Endothelial cell (in vitro differentiated cells): ENCODE results near the gene ULBP3. TPM values are rescaled to one million over a fixed set of nuclear protein-coding genes. Genes with fewer than 3 reads are reported as not detected.
"Not testable (repeated sequence)": the region's sequence is repeated elsewhere in the genome, so short reads cannot be mapped to it uniquely, and the experiment has no call there.

Source experiments
- DNase-seq: peaks from one replicate; pipeline ENCODE4 v3.0.0; 2021; ENCODE audit warnings: low spot score
- H3K27ac Mint-ChIP-seq: one replicate; pipeline ENCODE4 v1.8.0; 2021; ENCODE audit warnings: mixed read lengths, inconsistent platforms; ENCODE audit not compliant: unreplicated experiment
- H3K27me3 Mint-ChIP-seq: one replicate; pipeline ENCODE4 v1.8.0; 2021; ENCODE audit warnings: mild to moderate bottlenecking, moderate library complexity, mixed read lengths, inconsistent platforms; ENCODE audit not compliant: unreplicated experiment
- H3K36me3 Mint-ChIP-seq: one replicate; pipeline ENCODE4 v1.8.0; 2021; ENCODE audit warnings: mild to moderate bottlenecking, low read depth, mixed read lengths, inconsistent platforms; ENCODE audit not compliant: unreplicated experiment
- H3K4me1 Mint-ChIP-seq: one replicate; pipeline ENCODE4 v1.8.0; 2021; ENCODE audit warnings: mild to moderate bottlenecking, mixed read lengths, inconsistent platforms; ENCODE audit not compliant: unreplicated experiment
- H3K4me3 Mint-ChIP-seq: one replicate; pipeline ENCODE4 v1.8.0; 2021; ENCODE audit warnings: mild to moderate bottlenecking, mixed read lengths, inconsistent platforms; ENCODE audit not compliant: unreplicated experiment
- H3K9me3 Mint-ChIP-seq: one replicate; pipeline ENCODE4 v1.8.0; 2021; ENCODE audit warnings: mixed read lengths, inconsistent platforms; ENCODE audit not compliant: unreplicated experiment
- CTCF ChIP-seq: fragments of 200-600 bp; sonication (generic); IDR thresholded peaks from one replicate; pipeline ENCODE4 v1.5.0; 2021; ENCODE audit warnings: antibody characterized with exemption; ENCODE audit not compliant: unreplicated experiment
- total RNA-seq: library from RNA; stranded (reverse); fragmentation: NEBNext Ultra II Directional; extraction: Animal tissue kit (Norgen Biotek cat#: 25700); gene quantifications from one replicate; pipeline ENCODE4 v1.2.1, GENCODE V29; 2021; ENCODE audit not compliant: unreplicated experiment

ULBP3 gene
- total RNA-seq, 1 donor from 2014 or later = 16.0 TPM

DNA sequence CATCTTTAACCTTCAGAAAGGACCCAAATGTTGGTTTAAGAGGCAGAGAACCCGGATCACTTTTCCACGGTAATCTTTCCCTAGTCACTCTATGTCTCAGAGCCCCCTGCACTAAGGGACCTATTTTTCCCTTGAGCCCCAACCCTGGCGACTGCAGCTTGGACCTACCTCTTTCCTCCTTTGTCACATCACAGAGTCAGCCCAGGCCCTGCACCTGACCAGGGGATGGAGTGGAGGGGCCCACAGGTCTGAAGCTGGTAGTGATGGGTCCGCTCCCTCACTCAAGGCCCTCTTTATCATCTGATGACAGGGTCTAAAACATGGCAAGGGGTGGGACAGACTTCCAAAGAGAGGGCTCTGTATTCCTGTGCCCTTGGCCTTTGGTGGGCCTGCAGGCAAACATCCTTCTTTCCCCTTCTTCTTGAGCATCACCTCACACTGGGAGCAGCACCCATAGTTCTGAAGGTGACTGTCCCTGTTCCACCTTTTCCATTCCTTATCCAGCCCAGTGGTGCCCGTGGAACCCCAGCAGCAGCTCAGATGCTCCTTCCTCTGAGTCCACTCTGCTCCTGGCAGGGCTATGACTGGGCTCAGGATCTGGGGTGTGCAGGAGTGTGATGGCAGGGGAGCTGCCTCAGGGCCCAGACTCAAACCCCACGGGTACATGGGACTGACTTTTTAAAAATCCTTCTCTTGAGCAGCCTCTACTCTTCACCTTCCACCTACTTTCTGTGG is 49.9 kb downstream of the ULBP3 start:
- Mint-ChIP-seq H3K27me3 (peaks cover 9% of the 10 kb centered on the region), H3K4me3 (no peak overlapping the region), H3K36me3 (no peaks in the 10 kb centered on the region), H3K27ac (no peak overlapping the region), H3K9me3 (no peaks in the 10 kb centered on the region), H3K4me1 (peaks cover 11% of the 10 kb centered on the region)
- no peak for DNase-seq
- no peak for TF ChIP-seq CTCF

DNA sequence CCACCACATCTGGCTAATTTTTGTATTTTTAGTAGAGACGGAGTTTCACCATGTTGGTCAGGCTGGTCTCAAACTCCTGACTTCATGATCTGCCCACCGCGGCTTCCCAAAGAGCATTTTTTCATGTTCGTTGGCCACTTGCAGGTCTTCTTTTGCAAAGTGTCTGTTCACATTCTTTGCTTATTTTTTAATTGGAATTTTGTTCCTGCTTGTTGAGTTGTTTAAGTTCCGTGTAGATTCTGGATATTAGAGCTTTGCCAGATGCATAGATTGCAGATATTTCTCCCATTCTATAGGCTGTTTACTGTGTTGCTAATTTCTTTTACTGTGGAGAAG is 51.8 kb downstream of the ULBP3 start:
- H3K4me1 Mint-ChIP-seq = peaks cover 22% of the 10 kb centered on the region
- H3K27me3 Mint-ChIP-seq = peaks cover 12% of the 10 kb centered on the region
- DNase-seq, H3K36me3 Mint-ChIP-seq, H3K4me3 Mint-ChIP-seq, H3K27ac Mint-ChIP-seq, H3K9me3 Mint-ChIP-seq: not testable (repeated sequence)
- peak; percentile 30 for TF ChIP-seq CTCF

- H3K4me3 Mint-ChIP-seq = no peak overlapping the region
- peak; percentile 51 for DNase-seq
- H3K27ac Mint-ChIP-seq = no peak overlapping the region
- TF ChIP-seq CTCF = peak; percentile 75
- peaks cover 22% of the 10 kb centered on the region for H3K4me1 Mint-ChIP-seq
- peaks cover 12% of the 10 kb centered on the region for H3K27me3 Mint-ChIP-seq
- no peaks in the 10 kb centered on the region for H3K36me3 Mint-ChIP-seq
- H3K9me3 Mint-ChIP-seq = no peaks in the 10 kb centered on the region
These were observed 52.4 kb downstream of the ULBP3 start for GRCh38 chr6:150016324-150017185.

DNA sequence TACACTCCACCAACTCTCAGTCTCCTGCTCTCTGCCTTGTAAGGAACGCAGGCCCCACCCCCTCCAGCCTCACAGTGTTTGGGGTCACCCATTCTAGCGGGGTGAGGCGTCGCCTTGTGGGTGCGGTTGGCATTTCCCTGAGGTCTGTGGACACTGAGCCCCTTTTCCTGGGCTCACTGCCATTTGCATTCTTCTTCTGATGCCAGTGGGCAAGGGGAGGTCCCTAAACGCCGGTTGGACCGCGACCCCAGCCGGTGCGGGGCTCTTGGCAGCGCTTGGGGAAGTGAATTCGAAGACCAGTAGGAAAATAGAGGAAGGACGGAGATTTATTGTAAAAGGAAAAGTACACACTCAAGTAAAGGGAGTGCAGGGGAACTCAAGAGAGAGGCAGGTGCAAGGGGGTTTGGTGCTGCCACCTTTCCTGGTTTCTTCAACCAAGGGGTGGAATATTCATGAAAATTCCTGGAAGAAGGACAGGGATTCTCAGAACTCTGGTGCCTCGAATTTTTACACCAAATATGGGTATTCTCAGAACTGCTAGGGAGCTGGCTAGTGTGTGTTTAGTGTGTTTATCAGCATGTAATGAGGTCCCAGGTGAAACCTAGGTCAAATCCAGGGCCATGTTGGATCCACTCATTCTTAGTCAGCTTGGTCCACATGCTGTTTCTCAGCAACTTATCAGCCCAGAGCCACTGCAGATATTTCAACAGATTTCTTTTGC is 53.5 kb downstream of the ULBP3 start:
- H3K27ac Mint-ChIP-seq, DNase-seq, H3K4me3 Mint-ChIP-seq, H3K9me3 Mint-ChIP-seq, H3K36me3 Mint-ChIP-seq: not testable (repeated sequence)
- peaks cover 12% of the 10 kb centered on the region for H3K27me3 Mint-ChIP-seq
- H3K4me1 Mint-ChIP-seq = peaks cover 29% of the 10 kb centered on the region

DNA sequence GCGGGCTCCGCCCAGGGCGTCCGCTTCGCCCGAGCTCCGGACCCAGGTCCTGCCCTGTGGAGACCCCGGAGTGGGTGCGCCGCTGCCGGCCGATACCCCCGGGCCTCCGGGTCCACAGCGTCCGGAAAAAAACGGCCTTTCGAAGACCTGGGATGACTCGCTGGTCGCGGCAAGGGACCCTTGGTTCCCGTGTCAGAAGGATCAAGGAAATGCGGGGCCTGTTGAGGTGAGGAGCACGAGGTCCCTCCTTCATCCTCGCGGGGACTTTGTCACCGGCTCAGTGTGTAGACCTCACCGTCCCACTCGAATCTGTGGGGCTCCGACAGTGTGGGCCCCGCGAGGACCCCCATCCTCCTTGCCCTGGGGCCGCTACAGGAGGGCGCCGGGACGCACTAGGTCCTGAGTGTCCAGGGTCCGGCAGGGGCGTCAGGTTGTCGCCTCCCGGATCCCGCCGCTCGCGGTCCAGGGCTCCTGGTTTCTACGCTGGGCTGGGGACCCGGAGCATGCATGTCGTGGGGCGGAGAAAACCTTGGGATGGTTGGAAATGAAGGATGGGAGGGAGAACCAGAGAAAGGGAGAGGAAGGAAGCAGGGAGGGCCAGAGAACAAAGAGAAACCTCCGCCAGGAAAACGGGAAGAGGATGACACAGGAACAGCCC is 54.2 kb downstream of the ULBP3 start:
- not testable (repeated sequence) for H3K4me3 Mint-ChIP-seq, H3K9me3 Mint-ChIP-seq, DNase-seq

GRCh38 chr6:150013785-150014622 is 54.9 kb downstream of the ULBP3 start:
- Mint-ChIP-seq H3K4me3 (peak overlapping the region; percentile 82), H3K4me1 (peaks cover 42% of the 10 kb centered on the region), H3K27me3 (peaks cover 16% of the 10 kb centered on the region)
- DNase-seq, H3K9me3 Mint-ChIP-seq, H3K36me3 Mint-ChIP-seq, H3K27ac Mint-ChIP-seq: not testable (repeated sequence)

More for the DNA sequence above, 54.2 kb downstream of the ULBP3 start:
- H3K36me3 Mint-ChIP-seq, H3K27ac Mint-ChIP-seq: not testable (repeated sequence)
- Mint-ChIP-seq H3K27me3 (peaks cover 16% of the 10 kb centered on the region), H3K4me1 (peaks cover 36% of the 10 kb centered on the region)

DNA sequence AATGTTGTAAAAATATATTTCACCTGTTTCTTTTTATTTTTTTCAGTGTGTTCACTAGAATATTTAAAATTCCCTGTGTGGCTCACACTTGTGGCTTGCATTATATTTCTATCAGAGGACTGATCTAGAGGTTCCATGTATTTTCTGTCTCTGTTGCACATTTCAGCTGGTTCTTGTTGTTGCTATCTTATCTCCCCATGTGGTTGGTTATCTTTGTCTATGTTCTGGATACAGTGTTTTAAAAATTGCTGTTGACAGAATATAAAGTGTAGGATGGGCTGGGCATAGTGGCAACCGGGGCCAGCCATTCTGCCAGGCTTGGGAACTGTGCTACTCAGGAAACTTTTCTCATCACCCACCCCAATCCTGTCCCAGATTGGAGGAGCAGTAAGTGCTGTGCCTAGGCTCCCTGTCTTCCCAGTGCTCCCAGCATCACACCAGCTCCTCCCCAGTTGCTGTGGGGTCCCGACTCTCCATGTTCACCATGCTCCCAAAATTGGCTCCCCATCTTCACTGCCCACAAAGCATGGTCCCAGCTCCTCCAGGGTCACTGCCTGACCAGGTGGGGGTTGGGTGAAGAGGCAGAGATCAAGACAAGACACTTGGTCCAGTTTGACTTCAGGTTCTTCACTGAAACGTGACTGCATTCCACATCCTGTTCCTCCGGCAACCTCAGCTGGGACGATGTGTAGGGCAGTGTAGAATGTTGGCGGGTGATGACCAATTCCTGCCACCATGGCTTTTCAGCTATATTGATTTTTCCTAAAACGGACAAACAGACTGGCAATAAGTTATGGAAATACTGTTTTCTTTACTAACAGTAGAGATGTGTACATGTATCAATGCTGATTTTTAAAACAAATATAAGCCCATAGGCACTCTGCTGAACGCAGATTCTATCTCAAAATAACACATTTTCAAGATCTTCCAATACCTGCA is 55.8 kb downstream of the ULBP3 start:
- H3K4me3 Mint-ChIP-seq, DNase-seq, H3K27ac Mint-ChIP-seq, H3K36me3 Mint-ChIP-seq, H3K9me3 Mint-ChIP-seq: not testable (repeated sequence)
- H3K4me1 Mint-ChIP-seq = peaks cover 50% of the 10 kb centered on the region
- H3K27me3 Mint-ChIP-seq = peaks cover 18% of the 10 kb centered on the region
